ENCODE data around the gene HADHA.

HADHA gene

DNA sequence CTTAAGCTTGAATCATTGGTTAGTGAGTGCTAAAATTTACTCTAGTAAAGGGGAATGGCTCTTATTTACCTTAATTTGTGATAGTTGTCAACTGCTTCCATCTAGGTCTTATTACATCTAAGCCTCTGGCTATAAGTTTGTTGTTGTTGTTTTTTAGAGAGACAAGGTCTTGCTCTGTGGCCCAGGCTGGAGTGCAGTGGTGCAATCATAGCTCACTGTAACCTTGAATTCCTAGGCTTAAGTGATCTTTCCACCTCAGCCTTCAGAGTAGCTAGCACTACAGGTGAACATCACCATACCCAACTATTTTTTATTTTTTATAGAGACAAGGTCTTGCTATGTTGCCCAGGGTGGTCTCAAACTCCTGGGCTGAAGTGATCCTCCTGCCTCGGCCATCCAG, 6.6 kb downstream of the HADHA start:
- in situ Hi-C loops (cut with MboI; ENCODE audit: low sequenced_read_pairs, unreplicated experiment), result no loop called here
- TF ChIP-seq, protein P1, sequence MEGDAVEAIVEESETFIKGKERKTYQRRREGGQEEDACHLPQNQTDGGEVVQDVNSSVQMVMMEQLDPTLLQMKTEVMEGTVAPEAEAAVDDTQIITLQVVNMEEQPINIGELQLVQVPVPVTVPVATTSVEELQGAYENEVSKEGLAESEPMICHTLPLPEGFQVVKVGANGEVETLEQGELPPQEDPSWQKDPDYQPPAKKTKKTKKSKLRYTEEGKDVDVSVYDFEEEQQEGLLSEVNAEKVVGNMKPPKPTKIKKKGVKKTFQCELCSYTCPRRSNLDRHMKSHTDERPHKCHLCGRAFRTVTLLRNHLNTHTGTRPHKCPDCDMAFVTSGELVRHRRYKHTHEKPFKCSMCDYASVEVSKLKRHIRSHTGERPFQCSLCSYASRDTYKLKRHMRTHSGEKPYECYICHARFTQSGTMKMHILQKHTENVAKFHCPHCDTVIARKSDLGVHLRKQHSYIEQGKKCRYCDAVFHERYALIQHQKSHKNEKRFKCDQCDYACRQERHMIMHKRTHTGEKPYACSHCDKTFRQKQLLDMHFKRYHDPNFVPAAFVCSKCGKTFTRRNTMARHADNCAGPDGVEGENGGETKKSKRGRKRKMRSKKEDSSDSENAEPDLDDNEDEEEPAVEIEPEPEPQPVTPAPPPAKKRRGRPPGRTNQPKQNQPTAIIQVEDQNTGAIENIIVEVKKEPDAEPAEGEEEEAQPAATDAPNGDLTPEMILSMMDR (IDR thresholded peaks at IDR 0.05; ENCODE audit: borderline replicate concordance, control extremely low read depth, extremely low read depth, insufficient read depth, missing control alignments), result no peak
- no peak for DNase-seq (ENCODE audit: low spot score)

DNA sequence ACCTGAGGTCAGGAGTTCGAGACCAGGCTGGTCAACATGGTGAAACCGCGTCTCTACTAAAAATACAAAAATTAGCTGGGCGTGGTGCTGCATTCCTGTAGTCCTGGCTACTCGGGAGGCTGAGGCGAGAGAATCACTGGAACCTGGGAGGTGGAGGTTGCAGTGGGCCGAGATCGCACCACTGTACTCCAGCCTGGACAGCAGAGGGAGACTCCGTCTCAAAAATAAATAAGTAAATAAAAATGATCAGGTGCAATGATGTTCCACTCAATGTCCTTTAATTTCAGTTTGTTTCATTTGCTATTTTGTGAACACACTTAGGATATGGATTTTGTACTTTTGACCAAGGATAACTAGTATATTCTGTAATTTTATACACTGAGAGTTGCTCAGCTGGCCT, 9.3 kb downstream of the HADHA start:
- DNase-seq (ENCODE audit: low spot score), result no peak
- TF ChIP-seq, protein P1 (IDR thresholded peaks at IDR 0.05; ENCODE audit: borderline replicate concordance, control extremely low read depth, extremely low read depth, insufficient read depth, missing control alignments), result no peak
- in situ Hi-C loops (cut with MboI; ENCODE audit: low sequenced_read_pairs, unreplicated experiment), result no loop called here

GRCh38 chr2:26230806-26231205, 13.6 kb downstream of the HADHA start:
- TF ChIP-seq, protein P1 (IDR thresholded peaks at IDR 0.05; ENCODE audit: borderline replicate concordance, control extremely low read depth, extremely low read depth, insufficient read depth, missing control alignments), result no peak
- no peak for DNase-seq (ENCODE audit: low spot score)
- in situ Hi-C loops (cut with MboI; ENCODE audit: low sequenced_read_pairs, unreplicated experiment), result no loop called here

- in situ Hi-C loops (cut with MboI; ENCODE audit: low sequenced_read_pairs, unreplicated experiment), result no loop called here
- TF ChIP-seq, protein P1 (IDR thresholded peaks at IDR 0.05; ENCODE audit: borderline replicate concordance, control extremely low read depth, extremely low read depth, insufficient read depth, missing control alignments), result no peak
- DNase-seq (ENCODE audit: low spot score), result no peak
Measured at GRCh38 chr2:26229595-26229994, 14.8 kb downstream of the HADHA start.

DNA sequence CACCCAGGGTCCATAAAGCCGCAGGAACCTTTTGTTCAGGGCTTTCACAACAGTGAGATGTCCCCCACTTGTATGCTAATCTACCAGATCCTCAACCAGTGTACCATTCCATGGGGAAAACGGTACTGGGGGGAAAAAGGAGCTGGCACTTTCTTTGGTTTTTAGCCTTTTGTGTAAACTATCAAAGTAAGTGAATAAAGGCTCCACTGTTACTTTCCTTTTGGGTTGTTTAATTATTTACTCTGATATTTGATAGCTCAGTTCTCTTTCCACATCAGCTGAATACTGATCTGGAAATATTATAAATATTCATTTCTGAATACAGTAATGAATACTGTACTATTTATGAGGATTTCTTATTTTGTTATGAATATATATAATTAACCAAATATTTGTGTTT, 20.3 kb downstream of the HADHA start:
- in situ Hi-C loops (cut with MboI; ENCODE audit: low sequenced_read_pairs, unreplicated experiment), result no loop called here
- TF ChIP-seq, protein P1 (IDR thresholded peaks at IDR 0.05; ENCODE audit: borderline replicate concordance, control extremely low read depth, extremely low read depth, insufficient read depth, missing control alignments), result no peak
- no peak for DNase-seq (ENCODE audit: low spot score)

GRCh38 chr2:26223018-26223417, 21.4 kb downstream of the HADHA start:
- DNase-seq (ENCODE audit: low spot score), result no peak
- TF ChIP-seq, protein P1 (IDR thresholded peaks at IDR 0.05; ENCODE audit: borderline replicate concordance, control extremely low read depth, extremely low read depth, insufficient read depth, missing control alignments), result no peak
- in situ Hi-C loops (cut with MboI; ENCODE audit: low sequenced_read_pairs, unreplicated experiment), result no loop called here

DNA sequence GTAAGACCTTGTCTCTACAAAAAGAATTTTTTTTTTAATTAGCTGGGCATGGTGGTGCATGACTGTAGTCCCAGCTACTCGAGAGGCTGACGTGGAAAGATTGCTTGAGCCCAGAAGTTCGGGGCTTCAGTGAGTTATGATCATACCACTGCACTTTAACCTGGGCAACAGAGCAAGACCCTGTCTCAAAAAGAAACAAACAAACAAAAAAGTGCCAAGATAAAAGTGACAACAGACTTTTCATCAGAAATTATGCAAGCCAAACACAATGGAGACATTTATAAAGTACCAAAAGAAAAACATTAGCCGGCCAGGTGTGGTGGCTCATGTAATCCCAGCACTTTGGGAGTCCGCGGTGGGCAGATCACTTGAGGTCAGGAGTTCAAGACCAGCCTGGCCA, 26.7 kb downstream of the HADHA start:
- DNase-seq (ENCODE audit: low spot score), result no peak
- in situ Hi-C loops (cut with MboI; ENCODE audit: low sequenced_read_pairs, unreplicated experiment), result no loop called here
- TF ChIP-seq, protein P1 (IDR thresholded peaks at IDR 0.05; ENCODE audit: borderline replicate concordance, control extremely low read depth, extremely low read depth, insufficient read depth, missing control alignments), result no peak
